WTC11 (cell line): ENCODE measurements around the gene FAM76A. TPM values are rescaled to one million over a fixed set of nuclear protein-coding genes. Genes with fewer than 3 reads are reported as not detected.
A peak's percentile ranks its signal among the peaks of the same experiment; 100 is the strongest.

Experiments used
- ATAC-seq: fragments of 200-7000 bp; cut with Tn5 transposase; 2 replicates; pipeline ENCODE4 v1.10.0; 2021; ENCODE audit warnings: mild to moderate bottlenecking, moderate library complexity
- CTCF ChIA-PET: fragments of 300-600 bp; sonication (Branson Sonifier 250); formaldehyde crosslinking; loops from one replicate; lab custom pipeline; 2021; ENCODE audit warnings: antibody characterized with exemption; lab: Charles Lee
- POLR2A ChIA-PET: fragments of 350-600 bp; sonication (Branson Sonifier 250); formaldehyde crosslinking; loops from one replicate; lab custom pipeline; 2021; ENCODE audit warnings: antibody characterized with exemption; lab: Charles Lee
- DNase-seq: peaks from one replicate; pipeline ENCODE4 v3.0.0; 2021; ENCODE audit warnings: low spot score
- H3K27ac Mint-ChIP-seq: 2 replicates; pipeline ENCODE4 v1.8.0; 2021; ENCODE audit warnings: mixed read lengths
- H3K27me3 Mint-ChIP-seq: 2 replicates; pipeline ENCODE4 v1.8.0; 2021; ENCODE audit warnings: low read depth, mild to moderate bottlenecking, moderate library complexity, mixed read lengths
- H3K36me3 Mint-ChIP-seq: 2 replicates; pipeline ENCODE4 v1.8.0; 2021; ENCODE audit warnings: mixed read lengths
- H3K4me1 Mint-ChIP-seq: 2 replicates; pipeline ENCODE4 v1.8.0; 2022; ENCODE audit warnings: mixed read lengths
- H3K4me3 Mint-ChIP-seq: 2 replicates; pipeline ENCODE4 v1.8.0; 2021; ENCODE audit warnings: mild to moderate bottlenecking, moderate library complexity, mixed read lengths
- H3K9me3 Mint-ChIP-seq: 2 replicates; pipeline ENCODE4 v1.8.0; 2021; ENCODE audit warnings: mixed read lengths
- CREM ChIP-seq: sonication (generic); formaldehyde crosslinking; IDR thresholded peaks from 2 replicates; pipeline ENCODE4 v1.8.1; 2022; ENCODE audit warnings: mild to moderate bottlenecking, missing genetic modification reagents, moderate library complexity
- ESRRA ChIP-seq: sonication (generic); formaldehyde crosslinking; IDR thresholded peaks from 2 replicates; pipeline ENCODE4 v1.8.1; 2022; ENCODE audit warnings: mild to moderate bottlenecking, missing genetic modification reagents, borderline replicate concordance
- FOXK1 ChIP-seq: sonication (generic); formaldehyde crosslinking; IDR thresholded peaks from 2 replicates; pipeline ENCODE4 v1.8.0; 2022; ENCODE audit warnings: mild to moderate bottlenecking, moderate library complexity, missing genetic modification reagents
- HMGA2 ChIP-seq: fragments of 250-450 bp; sonication (Bioruptor Pico); IDR thresholded peaks from 2 replicates; pipeline ENCODE4 v1.4.0; 2021; ENCODE audit warnings: mild to moderate bottlenecking, moderate library complexity
- IRF2 ChIP-seq: sonication (generic); formaldehyde crosslinking; IDR thresholded peaks from 2 replicates; pipeline ENCODE4 v1.8.0; 2022; ENCODE audit warnings: low read depth, missing genetic modification reagents, borderline replicate concordance
- JAZF1 ChIP-seq: fragments of 250-450 bp; sonication (Bioruptor Pico); IDR thresholded peaks from 2 replicates; pipeline ENCODE4 v1.9.0; 2021; ENCODE audit warnings: moderate library complexity, mild to moderate bottlenecking, inconsistent platforms
- KAT7 ChIP-seq: sonication (generic); formaldehyde crosslinking; IDR thresholded peaks from 2 replicates; pipeline ENCODE4 v1.8.1; 2023; ENCODE audit warnings: missing genetic modification reagents, mild to moderate bottlenecking, borderline replicate concordance
- RELA ChIP-seq: sonication (generic); formaldehyde crosslinking; IDR thresholded peaks from 2 replicates; pipeline ENCODE4 v1.8.1; 2022; ENCODE audit warnings: missing genetic modification reagents, mild to moderate bottlenecking, borderline replicate concordance
- TEAD1 ChIP-seq: sonication (generic); formaldehyde crosslinking; IDR thresholded peaks from 2 replicates; pipeline ENCODE4 v1.8.0; 2022; ENCODE audit warnings: mild to moderate bottlenecking, missing genetic modification reagents
- ZBTB21 ChIP-seq: sonication (generic); formaldehyde crosslinking; IDR thresholded peaks from 2 replicates; pipeline ENCODE4 v1.8.1; 2023; ENCODE audit warnings: mild to moderate bottlenecking, missing genetic modification reagents, borderline replicate concordance
- ZNF317 ChIP-seq: sonication (generic); formaldehyde crosslinking; IDR thresholded peaks from 2 replicates; pipeline ENCODE4 v1.8.1; 2023; ENCODE audit warnings: low read depth, mild to moderate bottlenecking, moderate library complexity, missing genetic modification reagents, borderline replicate concordance
- ZNF423 ChIP-seq: fragments of 250-450 bp; sonication (Bioruptor Pico); IDR thresholded peaks from 2 replicates; pipeline ENCODE4 v2.1.2; 2022; ENCODE audit warnings: mild to moderate bottlenecking, moderate library complexity
- total RNA-seq: library from RNA; stranded (reverse); gene quantifications from 3 replicates; pipeline ENCODE4 v1.2.3, GENCODE V29; 2021
- TF ChIP-seq, protein P1 (sequence below): sonication (generic); formaldehyde crosslinking; IDR thresholded peaks from 2 replicates; pipeline ENCODE4 v1.8.0; 2022; ENCODE audit warnings: mild to moderate bottlenecking, missing genetic modification reagents
- TF ChIP-seq, protein P2 (sequence below): sonication (generic); formaldehyde crosslinking; IDR thresholded peaks from 2 replicates; pipeline ENCODE4 v1.8.0; 2022; ENCODE audit warnings: missing genetic modification reagents
- TF ChIP-seq, protein P3 (sequence below): sonication (generic); formaldehyde crosslinking; IDR thresholded peaks from 2 replicates; pipeline ENCODE4 v1.8.0; 2022; ENCODE audit warnings: mild to moderate bottlenecking, missing genetic modification reagents
- TF ChIP-seq, protein P4 (sequence below): sonication (generic); formaldehyde crosslinking; IDR thresholded peaks from 2 replicates; pipeline ENCODE4 v1.8.1; 2022; ENCODE audit warnings: mild to moderate bottlenecking, missing genetic modification reagents, moderate library complexity, borderline replicate concordance
- TF ChIP-seq, protein P5 (sequence below): sonication (generic); formaldehyde crosslinking; IDR thresholded peaks from 2 replicates; pipeline ENCODE4 v1.8.0; 2023; ENCODE audit warnings: mild to moderate bottlenecking, missing genetic modification reagents
- TF ChIP-seq, protein P6 (sequence below): sonication (generic); formaldehyde crosslinking; IDR thresholded peaks from 2 replicates; pipeline ENCODE4 v1.8.1; 2022; ENCODE audit warnings: missing genetic modification reagents, borderline replicate concordance
- TF ChIP-seq, protein P7 (sequence below): sonication (generic); formaldehyde crosslinking; IDR thresholded peaks from 2 replicates; pipeline ENCODE4 v1.8.0; 2022; ENCODE audit warnings: mild to moderate bottlenecking, missing genetic modification reagents

FAM76A gene
- total RNA-seq, 1 experiment from 2014 or later: 14.5 TPM

DNA sequence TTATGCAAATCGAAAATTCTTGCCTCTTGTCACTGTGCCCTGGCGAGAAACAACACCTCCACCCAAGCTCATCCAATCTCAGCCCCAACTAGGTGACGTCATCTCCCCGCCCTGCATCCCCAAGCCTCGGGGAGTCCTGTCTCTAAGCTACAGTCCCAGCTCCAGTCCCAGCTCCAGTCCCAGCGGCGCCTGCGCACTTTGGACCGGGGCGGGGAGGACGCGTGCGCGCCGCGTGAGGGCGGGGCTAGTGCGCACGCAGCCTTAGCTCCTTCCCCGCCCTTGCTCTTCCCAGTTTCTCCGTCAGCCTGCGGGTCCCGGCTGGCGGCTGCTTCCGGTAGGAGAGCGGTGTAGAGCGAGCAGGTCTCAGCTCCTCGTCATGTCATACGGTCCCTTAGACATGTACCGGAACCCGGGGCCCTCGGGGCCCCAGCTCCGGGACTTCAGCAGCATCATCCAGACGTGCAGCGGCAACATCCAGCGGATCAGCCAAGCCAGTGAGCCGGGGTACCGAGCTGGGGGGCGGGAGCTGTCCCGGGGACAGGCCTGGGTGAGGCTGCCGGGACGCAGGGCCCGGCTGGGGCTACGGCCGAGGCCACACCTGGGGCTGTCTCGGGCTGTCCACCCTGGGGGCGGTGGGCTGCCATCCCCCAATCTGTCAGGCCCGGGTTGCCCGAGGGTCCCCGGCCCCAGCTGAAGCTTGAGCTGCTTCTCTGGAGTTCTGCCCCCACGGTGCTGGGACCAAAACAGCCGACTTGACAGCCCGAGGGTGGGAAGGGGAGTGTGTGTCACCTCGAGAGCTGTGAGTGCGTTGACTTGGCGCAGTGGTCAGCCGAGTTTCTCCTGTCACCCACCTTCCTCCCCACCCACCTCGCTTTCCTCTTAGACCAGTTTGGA lies 47.4 kb downstream of the FAM76A start, which contains the start of gene STX12 (continued):
- TF ChIP-seq, protein P1, sequence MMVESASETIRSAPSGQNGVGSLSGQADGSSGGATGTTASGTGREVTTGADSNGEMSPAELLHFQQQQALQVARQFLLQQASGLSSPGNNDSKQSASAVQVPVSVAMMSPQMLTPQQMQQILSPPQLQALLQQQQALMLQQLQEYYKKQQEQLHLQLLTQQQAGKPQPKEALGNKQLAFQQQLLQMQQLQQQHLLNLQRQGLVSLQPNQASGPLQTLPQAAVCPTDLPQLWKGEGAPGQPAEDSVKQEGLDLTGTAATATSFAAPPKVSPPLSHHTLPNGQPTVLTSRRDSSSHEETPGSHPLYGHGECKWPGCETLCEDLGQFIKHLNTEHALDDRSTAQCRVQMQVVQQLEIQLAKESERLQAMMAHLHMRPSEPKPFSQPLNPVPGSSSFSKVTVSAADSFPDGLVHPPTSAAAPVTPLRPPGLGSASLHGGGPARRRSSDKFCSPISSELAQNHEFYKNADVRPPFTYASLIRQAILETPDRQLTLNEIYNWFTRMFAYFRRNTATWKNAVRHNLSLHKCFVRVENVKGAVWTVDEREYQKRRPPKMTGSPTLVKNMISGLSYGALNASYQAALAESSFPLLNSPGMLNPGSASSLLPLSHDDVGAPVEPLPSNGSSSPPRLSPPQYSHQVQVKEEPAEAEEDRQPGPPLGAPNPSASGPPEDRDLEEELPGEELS (CRISPR knock-in tag): peak; percentile 9; the same call in 1 of the 2 replicates
- TF ChIP-seq TEAD1 (CRISPR knock-in tag) (0 out of 2 replicates have a peak, but pooled peaks have one; percentile 25), ZBTB21 (no peak), IRF2 (CRISPR knock-in tag) (no peak), ESRRA (CRISPR knock-in tag) (no peak), CREM (CRISPR knock-in tag) (peak; percentile 61; the same call in 1 of the 2 replicates), FOXK1 (CRISPR knock-in tag) (peak; percentile 54; the same call in 1 of the 2 replicates), HMGA2 (no peak), JAZF1 (CRISPR knock-in tag) (no peak)
- TF ChIP-seq, protein P2, sequence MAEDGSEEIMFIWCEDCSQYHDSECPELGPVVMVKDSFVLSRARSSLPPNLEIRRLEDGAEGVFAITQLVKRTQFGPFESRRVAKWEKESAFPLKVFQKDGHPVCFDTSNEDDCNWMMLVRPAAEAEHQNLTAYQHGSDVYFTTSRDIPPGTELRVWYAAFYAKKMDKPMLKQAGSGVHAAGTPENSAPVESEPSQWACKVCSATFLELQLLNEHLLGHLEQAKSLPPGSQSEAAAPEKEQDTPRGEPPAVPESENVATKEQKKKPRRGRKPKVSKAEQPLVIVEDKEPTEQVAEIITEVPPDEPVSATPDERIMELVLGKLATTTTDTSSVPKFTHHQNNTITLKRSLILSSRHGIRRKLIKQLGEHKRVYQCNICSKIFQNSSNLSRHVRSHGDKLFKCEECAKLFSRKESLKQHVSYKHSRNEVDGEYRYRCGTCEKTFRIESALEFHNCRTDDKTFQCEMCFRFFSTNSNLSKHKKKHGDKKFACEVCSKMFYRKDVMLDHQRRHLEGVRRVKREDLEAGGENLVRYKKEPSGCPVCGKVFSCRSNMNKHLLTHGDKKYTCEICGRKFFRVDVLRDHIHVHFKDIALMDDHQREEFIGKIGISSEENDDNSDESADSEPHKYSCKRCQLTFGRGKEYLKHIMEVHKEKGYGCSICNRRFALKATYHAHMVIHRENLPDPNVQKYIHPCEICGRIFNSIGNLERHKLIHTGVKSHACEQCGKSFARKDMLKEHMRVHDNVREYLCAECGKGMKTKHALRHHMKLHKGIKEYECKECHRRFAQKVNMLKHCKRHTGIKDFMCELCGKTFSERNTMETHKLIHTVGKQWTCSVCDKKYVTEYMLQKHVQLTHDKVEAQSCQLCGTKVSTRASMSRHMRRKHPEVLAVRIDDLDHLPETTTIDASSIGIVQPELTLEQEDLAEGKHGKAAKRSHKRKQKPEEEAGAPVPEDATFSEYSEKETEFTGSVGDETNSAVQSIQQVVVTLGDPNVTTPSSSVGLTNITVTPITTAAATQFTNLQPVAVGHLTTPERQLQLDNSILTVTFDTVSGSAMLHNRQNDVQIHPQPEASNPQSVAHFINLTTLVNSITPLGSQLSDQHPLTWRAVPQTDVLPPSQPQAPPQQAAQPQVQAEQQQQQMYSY: no peak
- TF ChIP-seq, protein P3, sequence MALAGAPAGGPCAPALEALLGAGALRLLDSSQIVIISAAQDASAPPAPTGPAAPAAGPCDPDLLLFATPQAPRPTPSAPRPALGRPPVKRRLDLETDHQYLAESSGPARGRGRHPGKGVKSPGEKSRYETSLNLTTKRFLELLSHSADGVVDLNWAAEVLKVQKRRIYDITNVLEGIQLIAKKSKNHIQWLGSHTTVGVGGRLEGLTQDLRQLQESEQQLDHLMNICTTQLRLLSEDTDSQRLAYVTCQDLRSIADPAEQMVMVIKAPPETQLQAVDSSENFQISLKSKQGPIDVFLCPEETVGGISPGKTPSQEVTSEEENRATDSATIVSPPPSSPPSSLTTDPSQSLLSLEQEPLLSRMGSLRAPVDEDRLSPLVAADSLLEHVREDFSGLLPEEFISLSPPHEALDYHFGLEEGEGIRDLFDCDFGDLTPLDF (CRISPR knock-in tag): peak; percentile 32; the same call in 1 of the 2 replicates

DNA sequence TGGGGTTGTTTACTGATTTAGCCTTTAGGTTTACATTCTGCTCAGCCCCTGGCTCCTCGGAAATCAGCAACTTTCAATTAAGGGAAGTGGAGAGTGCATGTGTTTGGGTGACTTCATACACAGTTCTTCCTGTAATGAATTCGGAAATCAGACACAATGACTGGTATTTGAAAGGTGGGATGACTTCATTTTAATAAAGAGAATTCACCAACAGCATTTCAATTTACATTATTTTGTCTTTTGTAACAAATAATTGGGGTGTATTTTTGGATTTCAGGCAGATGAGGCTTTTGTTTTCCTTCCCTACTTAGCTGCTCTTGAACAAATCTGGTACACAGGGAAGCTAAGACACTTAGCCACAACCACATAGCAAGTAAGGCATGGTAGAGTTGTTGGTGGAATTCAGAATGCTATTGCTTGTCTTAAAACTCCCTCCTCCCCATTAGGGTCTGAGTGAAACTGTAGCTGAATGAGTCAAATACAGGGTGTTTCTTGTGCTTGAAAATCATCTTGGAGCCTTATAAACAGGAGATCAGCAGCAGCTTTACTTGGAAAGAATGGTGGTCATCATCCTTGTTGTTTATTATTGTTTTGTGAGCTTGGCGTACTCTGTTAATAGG lies 48.2 kb downstream of the FAM76A start:
- CTCF ChIA-PET: interaction anchor here (1.2 to 2.2 kb wide), 7 partner anchors 10 to 166 kb away, joined by 3 to 33 read pairs (median 7); partner anchors contain the start of genes FAM76A, IFI6 and PPP1R8
- ATAC-seq (no peak), DNase-seq (no peak)
- H3K36me3 Mint-ChIP-seq: no peaks in the 10 kb centered on the region
- H3K4me3 Mint-ChIP-seq: peak overlapping the region; percentile 79
- POLR2A ChIA-PET: interaction anchor here (1.4 to 2.2 kb wide), 2 partner anchors 48 to 57 kb away, joined by 8 to 20 read pairs; partner anchors contain the start of gene FAM76A
- H3K4me1 Mint-ChIP-seq: peaks cover 12% of the 10 kb centered on the region
- peak overlapping the region; percentile 81 for H3K27ac Mint-ChIP-seq
- no peaks in the 10 kb centered on the region; the same call in 1 of the 2 replicates for H3K27me3 Mint-ChIP-seq
- H3K9me3 Mint-ChIP-seq: no peaks in the 10 kb centered on the region
- TF ChIP-seq IRF2 (CRISPR knock-in tag) (no peak), ZNF423 (no peak), KAT7 (CRISPR knock-in tag) (no peak), RELA (CRISPR knock-in tag) (no peak), ZNF317 (CRISPR knock-in tag) (no peak)
- TF ChIP-seq, protein P4, sequence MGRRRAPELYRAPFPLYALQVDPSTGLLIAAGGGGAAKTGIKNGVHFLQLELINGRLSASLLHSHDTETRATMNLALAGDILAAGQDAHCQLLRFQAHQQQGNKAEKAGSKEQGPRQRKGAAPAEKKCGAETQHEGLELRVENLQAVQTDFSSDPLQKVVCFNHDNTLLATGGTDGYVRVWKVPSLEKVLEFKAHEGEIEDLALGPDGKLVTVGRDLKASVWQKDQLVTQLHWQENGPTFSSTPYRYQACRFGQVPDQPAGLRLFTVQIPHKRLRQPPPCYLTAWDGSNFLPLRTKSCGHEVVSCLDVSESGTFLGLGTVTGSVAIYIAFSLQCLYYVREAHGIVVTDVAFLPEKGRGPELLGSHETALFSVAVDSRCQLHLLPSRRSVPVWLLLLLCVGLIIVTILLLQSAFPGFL (CRISPR knock-in tag): no peak
- TF ChIP-seq, protein P5, sequence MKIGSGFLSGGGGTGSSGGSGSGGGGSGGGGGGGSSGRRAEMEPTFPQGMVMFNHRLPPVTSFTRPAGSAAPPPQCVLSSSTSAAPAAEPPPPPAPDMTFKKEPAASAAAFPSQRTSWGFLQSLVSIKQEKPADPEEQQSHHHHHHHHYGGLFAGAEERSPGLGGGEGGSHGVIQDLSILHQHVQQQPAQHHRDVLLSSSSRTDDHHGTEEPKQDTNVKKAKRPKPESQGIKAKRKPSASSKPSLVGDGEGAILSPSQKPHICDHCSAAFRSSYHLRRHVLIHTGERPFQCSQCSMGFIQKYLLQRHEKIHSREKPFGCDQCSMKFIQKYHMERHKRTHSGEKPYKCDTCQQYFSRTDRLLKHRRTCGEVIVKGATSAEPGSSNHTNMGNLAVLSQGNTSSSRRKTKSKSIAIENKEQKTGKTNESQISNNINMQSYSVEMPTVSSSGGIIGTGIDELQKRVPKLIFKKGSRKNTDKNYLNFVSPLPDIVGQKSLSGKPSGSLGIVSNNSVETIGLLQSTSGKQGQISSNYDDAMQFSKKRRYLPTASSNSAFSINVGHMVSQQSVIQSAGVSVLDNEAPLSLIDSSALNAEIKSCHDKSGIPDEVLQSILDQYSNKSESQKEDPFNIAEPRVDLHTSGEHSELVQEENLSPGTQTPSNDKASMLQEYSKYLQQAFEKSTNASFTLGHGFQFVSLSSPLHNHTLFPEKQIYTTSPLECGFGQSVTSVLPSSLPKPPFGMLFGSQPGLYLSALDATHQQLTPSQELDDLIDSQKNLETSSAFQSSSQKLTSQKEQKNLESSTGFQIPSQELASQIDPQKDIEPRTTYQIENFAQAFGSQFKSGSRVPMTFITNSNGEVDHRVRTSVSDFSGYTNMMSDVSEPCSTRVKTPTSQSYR: no peak
- TF ChIP-seq, protein P6, sequence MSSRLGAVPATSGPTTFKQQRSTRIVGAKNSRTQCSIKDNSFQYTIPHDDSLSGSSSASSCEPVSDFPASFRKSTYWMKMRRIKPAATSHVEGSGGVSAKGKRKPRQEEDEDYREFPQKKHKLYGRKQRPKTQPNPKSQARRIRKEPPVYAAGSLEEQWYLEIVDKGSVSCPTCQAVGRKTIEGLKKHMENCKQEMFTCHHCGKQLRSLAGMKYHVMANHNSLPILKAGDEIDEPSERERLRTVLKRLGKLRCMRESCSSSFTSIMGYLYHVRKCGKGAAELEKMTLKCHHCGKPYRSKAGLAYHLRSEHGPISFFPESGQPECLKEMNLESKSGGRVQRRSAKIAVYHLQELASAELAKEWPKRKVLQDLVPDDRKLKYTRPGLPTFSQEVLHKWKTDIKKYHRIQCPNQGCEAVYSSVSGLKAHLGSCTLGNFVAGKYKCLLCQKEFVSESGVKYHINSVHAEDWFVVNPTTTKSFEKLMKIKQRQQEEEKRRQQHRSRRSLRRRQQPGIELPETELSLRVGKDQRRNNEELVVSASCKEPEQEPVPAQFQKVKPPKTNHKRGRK (CRISPR knock-in tag): no peak
- TF ChIP-seq, protein P7, sequence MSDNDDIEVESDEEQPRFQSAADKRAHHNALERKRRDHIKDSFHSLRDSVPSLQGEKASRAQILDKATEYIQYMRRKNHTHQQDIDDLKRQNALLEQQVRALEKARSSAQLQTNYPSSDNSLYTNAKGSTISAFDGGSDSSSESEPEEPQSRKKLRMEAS (CRISPR knock-in tag): no peak
